GM12865 (cell line): Measurements from ENCODE around the gene RAB31.

Source experiments
- DNase-seq: peaks from one replicate; pipeline ENCODE4 v3.0.0; 2010; ENCODE audit warnings: low read depth
- H3K4me3 ChIP-seq: 2 replicates; pipeline ENCODE4 v1.5.1; 2011; ENCODE audit warnings: mild to moderate bottlenecking, low read depth, low read length, control low read depth
- CTCF ChIP-seq: IDR thresholded peaks from 2 replicates; pipeline ENCODE4 v1.5.1; 2011; ENCODE audit warnings: low read length, control low read depth, low read depth, inconsistent platforms; ENCODE audit not compliant: insufficient read depth; ENCODE audit errors: missing control alignments

The RAB31 gene

DNA sequence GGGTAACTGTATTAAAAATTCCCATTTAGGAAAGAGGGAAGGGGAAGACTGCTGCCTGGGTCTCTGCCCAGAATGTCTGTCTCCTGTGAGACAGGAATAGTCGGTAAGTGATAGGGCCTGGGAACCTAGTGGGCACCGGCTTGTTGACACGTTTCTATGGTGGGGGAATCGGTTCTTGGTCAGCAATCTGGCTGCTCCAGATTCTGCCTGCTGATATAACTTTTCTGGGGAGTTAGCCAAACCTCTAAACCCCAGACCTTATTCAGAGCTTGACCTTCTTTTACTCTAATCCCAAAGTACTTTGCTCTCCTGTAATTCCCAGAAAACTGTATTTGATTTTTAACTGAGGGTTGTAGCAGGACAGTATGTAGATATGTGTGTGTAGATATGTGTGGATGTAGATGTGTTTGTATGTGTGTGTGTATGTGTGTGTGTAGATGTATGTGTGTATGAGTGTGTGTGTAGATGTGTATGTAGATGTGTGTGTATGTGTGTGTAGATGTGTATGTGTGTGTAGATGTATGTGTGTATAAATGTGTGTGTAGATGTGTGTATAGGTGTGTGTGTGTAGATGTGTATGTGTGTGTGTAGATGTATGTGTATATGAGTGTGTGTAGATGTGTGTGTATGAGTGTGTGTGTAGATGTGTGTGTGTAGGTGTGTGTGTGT is 115.8 kb downstream of the RAB31 start:
- no peak overlapping the region for H3K4me3 ChIP-seq
- no peak for TF ChIP-seq CTCF
- no peak for DNase-seq

DNA sequence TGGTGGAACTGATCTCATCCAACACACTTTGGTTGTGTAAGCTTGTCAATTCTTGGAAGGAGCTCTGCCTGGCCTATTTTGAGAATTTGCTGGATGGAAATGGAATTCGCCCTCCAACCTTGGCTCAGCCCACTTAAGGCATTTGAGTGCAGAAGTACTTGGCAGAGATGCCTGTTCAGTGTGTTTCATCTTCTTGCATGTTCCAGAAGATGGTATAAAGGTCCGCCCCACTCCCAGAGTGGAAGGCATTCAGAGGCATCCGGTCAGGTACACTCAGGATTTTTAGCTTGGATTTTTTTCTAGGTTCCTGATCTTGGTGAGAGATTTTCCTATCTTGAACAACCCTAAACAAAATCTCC is 116.4 kb downstream of the RAB31 start:
- no peak for TF ChIP-seq CTCF
- no peak overlapping the region for H3K4me3 ChIP-seq
- no peak for DNase-seq

- DNase-seq, result no peak
- no peak overlapping the region for H3K4me3 ChIP-seq
- TF ChIP-seq CTCF, result no peak
These were observed 116.9 kb downstream of the RAB31 start for GRCh38 chr18:9824952-9825371.

GRCh38 chr18:9825571-9826073 is 117.5 kb downstream of the RAB31 start:
- TF ChIP-seq CTCF, result no peak
- no peak for DNase-seq

GRCh38 chr18:9826685-9827084 is 118.6 kb downstream of the RAB31 start:
- no peak for TF ChIP-seq CTCF
- no peak overlapping the region for H3K4me3 ChIP-seq
- no peak for DNase-seq

More at GRCh38 chr18:9825571-9826073, 117.5 kb downstream of the RAB31 start:
- no peak overlapping the region for H3K4me3 ChIP-seq

DNA sequence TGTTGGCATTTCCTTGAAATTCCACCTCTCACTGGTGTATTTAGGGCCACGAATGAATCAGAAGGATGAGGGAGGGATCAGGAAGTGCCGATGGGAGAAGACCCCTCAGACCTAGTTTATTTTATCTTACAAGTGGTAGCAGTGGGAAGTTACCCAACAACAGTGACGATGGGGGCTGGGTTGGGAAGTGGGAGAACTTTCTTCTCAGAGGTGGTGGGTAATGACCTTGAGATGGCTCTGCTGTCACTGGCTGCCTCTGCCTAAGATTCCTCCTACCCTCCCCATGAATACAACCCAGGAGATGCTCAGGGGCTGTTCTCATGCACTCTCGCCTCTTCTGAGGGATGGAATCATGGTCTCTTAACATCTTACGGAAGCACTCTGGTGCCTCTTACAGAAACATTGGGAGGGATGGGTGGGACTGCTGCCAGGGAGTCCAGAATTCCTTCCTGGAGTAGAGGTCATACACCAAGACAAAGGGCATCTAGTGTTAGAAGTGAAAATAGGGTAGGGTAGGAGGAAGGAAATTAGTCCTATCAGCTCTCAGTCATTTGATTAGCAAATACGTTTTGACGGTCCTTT is 119.2 kb downstream of the RAB31 start:
- TF ChIP-seq CTCF, result no peak
- no peak overlapping the region for H3K4me3 ChIP-seq
- DNase-seq, result no peak

- DNase-seq, result no peak
- TF ChIP-seq CTCF, result no peak
- H3K4me3 ChIP-seq, result no peak overlapping the region
These were observed 119.8 kb downstream of the RAB31 start for GRCh38 chr18:9827793-9828505.
